MM.1S (cell line): Measurements from ENCODE around the gene VPS9D1.

Experiments
- DNase-seq: peaks from one replicate; pipeline ENCODE4 v3.0.0-alpha.2; 2015
- H2AFZ ChIP-seq: fragments of 300-600 bp; sonication (generic); 2 replicates; pipeline ENCODE4 v1.6.0; 2016; ENCODE audit warnings: antibody characterized with exemption, low read length
- H3F3A ChIP-seq: fragments of 300-600 bp; sonication (generic); 2 replicates; pipeline ENCODE4 v1.6.1; 2016; ENCODE audit warnings: mild to moderate bottlenecking, antibody characterized with exemption, low read length, moderate library complexity, mixed read lengths; ENCODE audit not compliant: insufficient read depth
- H3K27ac ChIP-seq: fragments of 300-600 bp; sonication (generic); 2 replicates; pipeline ENCODE4 v1.5.1; 2016; ENCODE audit warnings: mild to moderate bottlenecking, low read length
- H3K27me3 ChIP-seq: fragments of 300-600 bp; sonication (generic); replicated peaks from 2 replicates; pipeline ENCODE4 v1.6.0; 2016; ENCODE audit warnings: low read length; ENCODE audit not compliant: insufficient read depth
- H3K36me3 ChIP-seq: fragments of 300-600 bp; sonication (generic); replicated peaks from 2 replicates; pipeline ENCODE4 v1.6.1; 2016; ENCODE audit warnings: mild to moderate bottlenecking, low read length, mixed read lengths; ENCODE audit not compliant: insufficient read depth
- H3K4me1 ChIP-seq: fragments of 300-600 bp; sonication (generic); 2 replicates; pipeline ENCODE4 v1.6.1; 2016; ENCODE audit warnings: low read length, mixed read lengths
- H3K4me2 ChIP-seq: fragments of 300-600 bp; sonication (generic); 2 replicates; pipeline ENCODE4 v1.6.0; 2016; ENCODE audit warnings: low read depth, low read length
- H3K4me3 ChIP-seq: fragments of 300-600 bp; sonication (generic); 2 replicates; pipeline ENCODE4 v1.5.1; 2016; ENCODE audit warnings: low read length, mixed read lengths
- H3K79me2 ChIP-seq: fragments of 300-600 bp; sonication (generic); 2 replicates; pipeline ENCODE4 v1.6.1; 2016; ENCODE audit warnings: mixed run types, low read length, mixed read lengths
- H3K9ac ChIP-seq: fragments of 300-600 bp; sonication (generic); 2 replicates; pipeline ENCODE4 v1.6.1; 2016; ENCODE audit warnings: low read length, mixed read lengths
- H3K9me2 ChIP-seq: fragments of 300-600 bp; sonication (generic); replicated peaks from 2 replicates; pipeline ENCODE4 v1.6.1; 2016; ENCODE audit warnings: mild to moderate bottlenecking, low read length, mixed read lengths; ENCODE audit not compliant: insufficient read depth
- H3K9me3 ChIP-seq: fragments of 300-600 bp; sonication (generic); replicated peaks from 2 replicates; pipeline ENCODE4 v1.6.1; 2016; ENCODE audit warnings: mild to moderate bottlenecking, low read length, mixed read lengths; ENCODE audit not compliant: insufficient read depth
- H4K20me1 ChIP-seq: fragments of 300-600 bp; sonication (generic); 2 replicates; pipeline ENCODE4 v1.6.1; 2016; ENCODE audit warnings: mild to moderate bottlenecking, low read length, moderate library complexity, mixed read lengths; ENCODE audit not compliant: insufficient read depth
- CTCF ChIP-seq: fragments of 300-600 bp; sonication (generic); IDR thresholded peaks from 2 replicates; pipeline ENCODE4 v1.5.1; 2016; ENCODE audit warnings: antibody characterized with exemption, low read length, mixed read lengths
- EZH2 ChIP-seq: fragments of 300-600 bp; sonication (generic); optimal IDR thresholded peaks from 2 replicates; pipeline ENCODE3; 2017; ENCODE audit warnings: low read depth, mild to moderate bottlenecking, antibody characterized with exemption, low read length, mixed read lengths
- EZH2phosphoT487 ChIP-seq: fragments of 300-600 bp; sonication (generic); IDR thresholded peaks from 2 replicates; pipeline ENCODE4 v1.6.1; 2018; ENCODE audit warnings: antibody characterized with exemption, low read length

Gene VPS9D1

GRCh38 chr16:89738072-89738377 lies 17.3 kb upstream of the VPS9D1 start:
- DNase-seq: no peak
- Histone ChIP-seq H3F3A (peaks cover 5% of the 10 kb centered on the region), H2AFZ (no peak overlapping the region), H3K36me3 (no peaks in the 10 kb centered on the region), H3K4me1 (peaks cover 1% of the 10 kb centered on the region), H3K27me3 (no peaks in the 10 kb centered on the region), H4K20me1 (no peaks in the 10 kb centered on the region), H3K27ac (no peak overlapping the region), H3K9me3 (no peaks in the 10 kb centered on the region), H3K9ac (no peak overlapping the region), H3K4me2 (no peak overlapping the region), H3K9me2 (no peaks in the 10 kb centered on the region), H3K4me3 (no peak overlapping the region), H3K79me2 (peaks cover 16% of the 10 kb centered on the region)
- TF ChIP-seq CTCF: no peak
- TF ChIP-seq EZH2: no peak
- TF ChIP-seq EZH2phosphoT487: no peak

- Histone ChIP-seq H4K20me1 (no peaks in the 10 kb centered on the region), H3F3A (peaks cover under 1% of the 10 kb centered on the region; the same call in 1 of the 2 replicates), H3K27ac (no peak overlapping the region), H3K4me3 (no peak overlapping the region), H3K36me3 (no peaks in the 10 kb centered on the region), H3K4me2 (no peak overlapping the region), H3K9ac (no peak overlapping the region), H2AFZ (no peak overlapping the region), H3K27me3 (no peaks in the 10 kb centered on the region), H3K79me2 (peaks cover 16% of the 10 kb centered on the region), H3K9me2 (no peaks in the 10 kb centered on the region), H3K4me1 (no peaks in the 10 kb centered on the region), H3K9me3 (no peaks in the 10 kb centered on the region)
- TF ChIP-seq EZH2 (no peak), EZH2phosphoT487 (no peak), CTCF (no peak)
- no peak for DNase-seq
These were observed 16.8 kb upstream of the VPS9D1 start for GRCh38 chr16:89737341-89738071.

- H3K27ac ChIP-seq: no peak overlapping the region
- no peaks in the 10 kb centered on the region for H3K9me3 ChIP-seq
- no peak overlapping the region for H3K9ac ChIP-seq
- H3K27me3 ChIP-seq: no peaks in the 10 kb centered on the region
- H3K36me3 ChIP-seq: no peaks in the 10 kb centered on the region
- DNase-seq: no peak
- no peak overlapping the region for H3K4me3 ChIP-seq
- TF ChIP-seq EZH2 (no peak), CTCF (no peak), EZH2phosphoT487 (no peak)
- no peaks in the 10 kb centered on the region for H4K20me1 ChIP-seq
- H3K4me1 ChIP-seq: no peaks in the 10 kb centered on the region
- H3K9me2 ChIP-seq: no peaks in the 10 kb centered on the region
- H3F3A ChIP-seq: no peaks in the 10 kb centered on the region
- H2AFZ ChIP-seq: no peak overlapping the region
- no peak overlapping the region for H3K4me2 ChIP-seq
- H3K79me2 ChIP-seq: peaks cover 16% of the 10 kb centered on the region
These were observed 15.9 kb upstream of the VPS9D1 start for GRCh38 chr16:89736554-89736953.
